Keratinocyte (primary cell): ENCODE data around the gene MORF4L1.

ENCODE experiments used
- CTCF ChIP-seq, 3 experiments: IDR thresholded peaks in 1 of 3; conservative IDR thresholded peaks in 1 of 3; optimal IDR thresholded peaks in 1 of 3; 2 replicates in 2 of 3; 3 replicates in 1 of 3; pipeline versions ENCODE3 to v1.5.1; 2011; ENCODE audit warnings: low read length in 3 of 3, mild to moderate bottlenecking in 3 of 3, moderate library complexity in 2 of 3, control low read depth in 1 of 3, inconsistent platforms in 1 of 3; ENCODE audit not compliant: insufficient read depth in 2 of 3; ENCODE audit errors: extremely low read depth in 1 of 3
- EZH2 ChIP-seq: IDR thresholded peaks from one replicate; pipeline ENCODE4 v1.6.1; 2012; ENCODE audit warnings: inconsistent platforms, mild to moderate bottlenecking, low read length, moderate library complexity

DNA sequence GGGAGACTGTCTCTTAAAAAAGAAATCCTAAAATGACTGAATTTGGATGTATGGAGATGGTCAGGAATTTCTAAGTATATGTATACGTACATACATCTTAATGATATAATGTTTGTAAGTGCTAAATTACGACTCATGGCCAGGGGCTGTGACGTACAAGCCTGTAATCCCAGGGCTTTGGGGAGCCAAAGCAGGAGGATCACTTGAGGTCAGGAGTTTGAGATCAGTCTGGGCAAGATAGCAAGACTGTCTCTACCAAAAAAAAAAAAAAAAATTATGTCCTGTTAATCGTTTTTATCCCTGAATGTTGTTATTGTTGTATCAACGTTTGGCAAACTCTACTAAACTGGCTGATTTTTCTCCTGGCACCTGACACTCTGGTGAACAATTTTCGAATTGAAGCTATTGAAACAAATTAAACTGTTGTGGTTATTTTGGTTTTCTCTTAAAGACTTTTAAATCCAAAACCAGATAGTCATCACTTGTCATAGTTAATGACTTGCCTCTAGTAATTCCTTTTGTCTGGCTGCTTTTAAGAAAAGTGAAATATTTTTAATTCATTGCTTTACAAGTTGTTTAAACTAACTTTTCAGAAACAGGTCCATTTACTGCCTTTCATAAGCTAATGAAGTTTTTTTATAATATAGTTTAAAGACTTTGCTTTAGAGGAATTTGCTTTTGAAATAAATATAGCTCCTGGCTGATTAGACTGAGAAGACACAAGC is 7.0 kb downstream of the MORF4L1 start:
- no peak for TF ChIP-seq CTCF (optimal IDR thresholded peaks at IDR 0.05 in 1 of 3, IDR thresholded peaks at IDR 0.05 in 1 of 3, conservative IDR thresholded peaks at IDR 0.05 in 1 of 3; ENCODE audit: extremely low read depth in 1 of 3, insufficient read depth in 2 of 3, low read length in 3 of 3)
- no peak for TF ChIP-seq EZH2
